Measurements from ENCODE around the gene SESN1. TPM values are rescaled to one million over a fixed set of nuclear protein-coding genes. Genes with fewer than 3 reads are reported as not detected.

The SESN1 gene
- total RNA-seq, 2 experiments from 2014 or later, result 10.8 to 13.8 TPM

GRCh38 chr6:109009962-109010704, 84.5 kb downstream of the SESN1 start:
- Histone ChIP-seq H4K20me1 (ENCODE audit: insufficient read depth, low read length) (peaks cover 10% of the 10 kb centered on the region; the same call in 1 of the 2 replicates), H3K9me2 (ENCODE audit: insufficient read depth, low read length) (no peaks in the 10 kb centered on the region), H3K27ac (ENCODE audit: low read depth, low read length, poor library complexity, severe bottlenecking) (no peak overlapping the region), H3K4me3 (ENCODE audit: low read depth, low read length, poor library complexity, severe bottlenecking) (peak overlapping the region; percentile 87), H3K36me3 (ENCODE audit: insufficient read depth, low read length) (no peaks in the 10 kb centered on the region), H3K79me2 (ENCODE audit: insufficient read depth, low read depth, low read length) (peaks cover 6% of the 10 kb centered on the region; the same call in 1 of the 2 replicates), H3K9me3 (ENCODE audit: low read length) (no peaks in the 10 kb centered on the region), H2AFZ (ENCODE audit: low read length) (peak overlapping the region; percentile 88), H3K4me1 (ENCODE audit: insufficient read depth, low read length, poor library complexity, severe bottlenecking) (peaks cover 36% of the 10 kb centered on the region), H3K4me2 (ENCODE audit: low read length) (peak overlapping the region; percentile 100)
- ChIA-PET POLR2A (interaction anchor here (0.7 to 1.6 kb wide), 11 partner anchors 12 to 488 kb away, joined by 3 to 8 read pairs (median 4); partner anchors contain the start of genes ARMC2 and SESN1), CTCF (ENCODE audit: unreplicated experiment) (no interaction called here)
- intact Hi-C loops (cut with micrococcal nuclease; ENCODE audit: unreplicated experiment), result loop anchor here (5.0 kb wide), 1 partner anchor 47 kb away; no protein-coding TSS in a partner anchor
- TF ChIP-seq EZH2phosphoT487 (IDR thresholded peaks at IDR 0.05; ENCODE audit: borderline replicate concordance, low read depth, low read length), result no peak
- TF ChIP-seq, protein P1, sequence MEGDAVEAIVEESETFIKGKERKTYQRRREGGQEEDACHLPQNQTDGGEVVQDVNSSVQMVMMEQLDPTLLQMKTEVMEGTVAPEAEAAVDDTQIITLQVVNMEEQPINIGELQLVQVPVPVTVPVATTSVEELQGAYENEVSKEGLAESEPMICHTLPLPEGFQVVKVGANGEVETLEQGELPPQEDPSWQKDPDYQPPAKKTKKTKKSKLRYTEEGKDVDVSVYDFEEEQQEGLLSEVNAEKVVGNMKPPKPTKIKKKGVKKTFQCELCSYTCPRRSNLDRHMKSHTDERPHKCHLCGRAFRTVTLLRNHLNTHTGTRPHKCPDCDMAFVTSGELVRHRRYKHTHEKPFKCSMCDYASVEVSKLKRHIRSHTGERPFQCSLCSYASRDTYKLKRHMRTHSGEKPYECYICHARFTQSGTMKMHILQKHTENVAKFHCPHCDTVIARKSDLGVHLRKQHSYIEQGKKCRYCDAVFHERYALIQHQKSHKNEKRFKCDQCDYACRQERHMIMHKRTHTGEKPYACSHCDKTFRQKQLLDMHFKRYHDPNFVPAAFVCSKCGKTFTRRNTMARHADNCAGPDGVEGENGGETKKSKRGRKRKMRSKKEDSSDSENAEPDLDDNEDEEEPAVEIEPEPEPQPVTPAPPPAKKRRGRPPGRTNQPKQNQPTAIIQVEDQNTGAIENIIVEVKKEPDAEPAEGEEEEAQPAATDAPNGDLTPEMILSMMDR (conservative IDR thresholded peaks at IDR 0.05; ENCODE audit: low read length), result no peak
- no peak for DNase-seq (ENCODE audit: low spot score)
- BruUV-seq (replicated peaks), result no TSS peak

- intact Hi-C loops (cut with micrococcal nuclease; ENCODE audit: unreplicated experiment), result loop anchor here (5.0 kb wide), 1 partner anchor 48 kb away; no protein-coding TSS in a partner anchor
- no peak for TF ChIP-seq EZH2phosphoT487 (IDR thresholded peaks at IDR 0.05; ENCODE audit: borderline replicate concordance, low read depth, low read length)
- TF ChIP-seq, protein P1 (conservative IDR thresholded peaks at IDR 0.05; ENCODE audit: low read length), result no peak
- CTCF ChIA-PET (ENCODE audit: unreplicated experiment), result no interaction called here
- no TSS peak for BruUV-seq (replicated peaks)
- H3K27ac ChIP-seq (ENCODE audit: low read depth, low read length, poor library complexity, severe bottlenecking), result no peak overlapping the region
- no peaks in the 10 kb centered on the region for H3K36me3 ChIP-seq (ENCODE audit: insufficient read depth, low read length)
- H3K9me3 ChIP-seq (ENCODE audit: low read length), result no peaks in the 10 kb centered on the region
- peaks cover 36% of the 10 kb centered on the region for H3K4me1 ChIP-seq (ENCODE audit: insufficient read depth, low read length, poor library complexity, severe bottlenecking)
- peak overlapping the region; percentile 87 for H3K4me3 ChIP-seq (ENCODE audit: low read depth, low read length, poor library complexity, severe bottlenecking)
- H3K9me2 ChIP-seq (ENCODE audit: insufficient read depth, low read length), result no peaks in the 10 kb centered on the region
- peak; percentile 92 for DNase-seq (ENCODE audit: low spot score)
- H2AFZ ChIP-seq (ENCODE audit: low read length), result peak overlapping the region; percentile 88
- peaks cover 10% of the 10 kb centered on the region; the same call in 1 of the 2 replicates for H4K20me1 ChIP-seq (ENCODE audit: insufficient read depth, low read length)
- POLR2A ChIA-PET, result interaction anchor here (0.5 to 1.6 kb wide), 8 partner anchors 13 to 444 kb away, joined by 3 to 8 read pairs (median 4); no protein-coding TSS in a partner anchor
- H3K79me2 ChIP-seq (ENCODE audit: insufficient read depth, low read depth, low read length), result peaks cover 6% of the 10 kb centered on the region; the same call in 1 of the 2 replicates
- H3K4me2 ChIP-seq (ENCODE audit: low read length), result peak overlapping the region; percentile 100
These were observed 85.2 kb downstream of the SESN1 start for GRCh38 chr6:109009236-109009961.

All from OCI-LY7 (cell line).